Activated CD4-positive, alpha-beta T cell treated with anti-CD3 and anti-CD28 coated beads for 36 hours (primary cell): Measurements from ENCODE around the gene UBA3. TPM values are rescaled to one million over a fixed set of nuclear protein-coding genes. Genes with fewer than 3 reads are reported as not detected.

Experiments
- ATAC-seq: fragments of 200-7000 bp; cut with Tn5 transposase; one replicate; pipeline ENCODE4 v1.10.0; 2021; ENCODE audit warnings: mild to moderate bottlenecking, moderate library complexity
- CTCF ChIA-PET: fragments of 350-600 bp; sonication (Branson Sonifier 250); formaldehyde crosslinking; loops from one replicate; lab custom pipeline; 2021; ENCODE audit warnings: antibody characterized with exemption; lab: Charles Lee
- POLR2A ChIA-PET: fragments of 350-600 bp; sonication (Branson Sonifier 250); formaldehyde crosslinking; loops from one replicate; lab custom pipeline; 2021; ENCODE audit warnings: antibody characterized with exemption, inconsistent platforms; lab: Charles Lee
- DNase-seq: peaks from one replicate; pipeline ENCODE4 v3.0.0-alpha.2; 2020
- H3K27ac Mint-ChIP-seq: one replicate; pipeline ENCODE4 v1.8.0; 2021; ENCODE audit warnings: mixed read lengths
- H3K27me3 Mint-ChIP-seq: one replicate; pipeline ENCODE4 v1.8.0; 2021; ENCODE audit warnings: mixed read lengths
- H3K36me3 Mint-ChIP-seq: one replicate; pipeline ENCODE4 v1.8.0; 2021; ENCODE audit warnings: low read depth, mixed read lengths
- H3K4me1 Mint-ChIP-seq: one replicate; pipeline ENCODE4 v1.8.0; 2021; ENCODE audit warnings: mixed read lengths
- H3K4me3 Mint-ChIP-seq: one replicate; pipeline ENCODE4 v1.8.0; 2021; ENCODE audit warnings: mild to moderate bottlenecking, moderate library complexity, mixed read lengths
- H3K9me3 Mint-ChIP-seq: one replicate; pipeline ENCODE4 v1.8.0; 2021; ENCODE audit warnings: low read depth, mixed read lengths
- intact Hi-C, 2 experiments: fragments of 100-400 bp; cut with DNase I in 1 of 2; cut with micrococcal nuclease in 1 of 2; formaldehyde crosslinking; loops; one replicate each; pipeline versions ENCODE4 v1.14.2 to v1.15.1; 2022 to 2024; cut with DNase I, micrococcal nuclease
- total RNA-seq, 2 experiments: library from RNA; stranded (reverse); gene quantifications; one replicate each; pipeline ENCODE4 v1.2.3, GENCODE V29; 2021

Gene UBA3
- total RNA-seq, 2 experiments from 2014 or later = 59.5 to 72.2 TPM

GRCh38 chr3:69088063-69088462, 7.9 kb upstream of the UBA3 start:
- peak; percentile 34 for DNase-seq
- Mint-ChIP-seq H3K4me3 (peak overlapping the region; percentile 65), H3K4me1 (peaks cover 64% of the 10 kb centered on the region), H3K27me3 (no peaks in the 10 kb centered on the region), H3K36me3 (peaks cover 41% of the 10 kb centered on the region), H3K27ac (peak overlapping the region; percentile 89), H3K9me3 (no peaks in the 10 kb centered on the region)
- intact Hi-C loops = loop anchor here (10.0 kb wide), 2 partner anchors 1433 to 1977 kb away; partner anchors contain the start of gene SUCLG2 (in 1 of the 2)
- ChIA-PET CTCF (interaction anchor here (0.6 to 6.7 kb wide), 6 partner anchors 10 to 44 kb away, joined by 3 to 24 read pairs (median 4); partner anchors contain the start of gene TMF1), POLR2A (no interaction called here)
- peak; percentile 13 for ATAC-seq

DNA sequence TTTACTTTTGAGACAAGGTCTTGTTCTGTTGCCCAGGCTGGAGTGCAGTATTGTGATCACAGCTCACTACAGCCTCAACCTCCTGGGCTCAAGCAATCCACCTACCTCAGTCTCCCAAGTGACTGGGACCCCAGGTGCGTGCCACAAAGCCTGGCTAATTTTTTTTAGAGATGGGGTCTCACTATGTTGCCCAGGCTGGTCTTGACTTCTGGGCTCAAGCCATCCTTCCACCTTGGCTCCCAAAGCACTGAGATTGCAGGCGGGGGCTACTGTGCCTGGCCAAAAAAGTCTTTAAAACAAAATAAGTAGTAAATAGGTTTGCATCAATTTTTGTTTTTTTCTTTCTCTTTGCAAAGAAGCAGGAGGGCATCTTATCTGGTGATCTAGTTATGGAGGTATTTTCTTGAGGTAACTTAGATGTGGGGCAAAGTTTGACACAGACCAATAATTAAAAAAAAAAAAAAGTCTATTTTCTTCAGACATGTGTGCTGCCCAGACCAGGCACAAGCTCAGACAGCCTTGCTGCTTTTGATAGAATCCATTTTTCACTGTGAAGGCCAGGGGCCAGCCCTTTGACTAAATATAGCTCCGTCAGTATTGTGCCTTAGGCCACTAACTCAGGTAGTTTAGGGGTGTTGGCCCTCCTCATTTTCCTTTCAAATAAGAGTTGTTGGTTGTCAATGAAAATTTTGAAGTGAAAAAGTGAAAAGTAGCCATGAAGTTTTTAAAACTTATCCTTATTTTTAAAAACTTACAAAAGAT, 7.0 kb upstream of the UBA3 start:
- peak overlapping the region; percentile 90 for H3K4me3 Mint-ChIP-seq
- H3K27ac Mint-ChIP-seq = peak overlapping the region; percentile 89
- H3K9me3 Mint-ChIP-seq = no peaks in the 10 kb centered on the region
- DNase-seq = no peak
- no peak for ATAC-seq
- CTCF ChIA-PET = interaction anchor here (0.6 to 6.7 kb wide), 8 partner anchors 9 to 218 kb away, joined by 3 to 24 read pairs (median 5); partner anchors contain the start of gene TMF1
- intact Hi-C loops = loop anchor here (10.0 kb wide), 2 partner anchors 1432 to 1978 kb away; partner anchors contain the start of gene SUCLG2 (in 1 of the 2)
- H3K27me3 Mint-ChIP-seq = no peaks in the 10 kb centered on the region
- H3K36me3 Mint-ChIP-seq = peaks cover 37% of the 10 kb centered on the region
- H3K4me1 Mint-ChIP-seq = peaks cover 64% of the 10 kb centered on the region
- POLR2A ChIA-PET = interaction anchor here (0.9 kb wide), 1 partner anchor 18 kb away, joined by 4 read pairs; no protein-coding TSS in a partner anchor

- Mint-ChIP-seq H3K27me3 (no peaks in the 10 kb centered on the region), H3K36me3 (peaks cover 31% of the 10 kb centered on the region), H3K9me3 (no peaks in the 10 kb centered on the region), H3K4me1 (peaks cover 65% of the 10 kb centered on the region), H3K4me3 (peak overlapping the region; percentile 90), H3K27ac (peak overlapping the region; percentile 97)
- ChIA-PET CTCF (interaction anchor here (0.8 to 6.7 kb wide), 5 partner anchors 11 to 219 kb away, joined by 3 to 24 read pairs (median 5); partner anchors contain the start of gene TMF1), POLR2A (interaction anchor here (0.6 to 1.1 kb wide), 3 partner anchors 8 to 95 kb away, joined by 3 to 4 read pairs (median 3); no protein-coding TSS in a partner anchor)
- ATAC-seq (peak; percentile 39), DNase-seq (peak; percentile 93)
- intact Hi-C loops = loop anchor here (2.0 to 10.0 kb wide), 3 partner anchors 1431 to 1979 kb away; partner anchors contain the start of gene SUCLG2 (in 2 of the 2)
These were observed 5.9 kb upstream of the UBA3 start for GRCh38 chr3:69085833-69086722.

- no peak for ATAC-seq
- Mint-ChIP-seq H3K4me1 (peaks cover 66% of the 10 kb centered on the region), H3K9me3 (no peaks in the 10 kb centered on the region), H3K27ac (peak overlapping the region; percentile 97), H3K4me3 (peak overlapping the region; percentile 90), H3K27me3 (no peaks in the 10 kb centered on the region), H3K36me3 (peaks cover 24% of the 10 kb centered on the region)
- ChIA-PET CTCF (interaction anchor here (0.9 to 1.5 kb wide), 4 partner anchors 9 to 35 kb away, joined by 3 to 10 read pairs (median 5); no protein-coding TSS in a partner anchor), POLR2A (interaction anchor here (1.0 to 1.1 kb wide), 3 partner anchors 9 to 33 kb away, joined by 3 to 7 read pairs (median 4); partner anchors contain the start of gene TMF1)
- DNase-seq = peak; percentile 47
- intact Hi-C loops = loop anchor here (2.0 to 10.0 kb wide), 3 partner anchors 1430 to 1980 kb away; partner anchors contain the start of gene SUCLG2 (in 2 of the 2)
These were observed 5.1 kb upstream of the UBA3 start for GRCh38 chr3:69085168-69085832.

- Mint-ChIP-seq H3K4me1 (peaks cover 59% of the 10 kb centered on the region), H3K4me3 (peak within 1 kb of the TSS; percentile 90), H3K9me3 (no peaks in the 10 kb centered on the region), H3K27ac (peak within 1 kb of the TSS; percentile 97), H3K36me3 (peaks cover 18% of the 10 kb centered on the region), H3K27me3 (no peaks in the 10 kb centered on the region)
- intact Hi-C loops = loop anchor here (1.0 to 10.0 kb wide), 5 partner anchors 8 to 1980 kb away; partner anchors contain the start of genes SUCLG2 (in 2 of the 2) and TMF1 (in 2 of the 2)
- DNase-seq (peak; percentile 97), ATAC-seq (peak; percentile 48)
- POLR2A ChIA-PET = interaction anchor here (1.0 to 1.1 kb wide), 3 partner anchors 9 to 32 kb away, joined by 4 to 7 read pairs (median 4); partner anchors contain the start of gene TMF1
- CTCF ChIA-PET = interaction anchor here (0.9 to 1.6 kb wide), 4 partner anchors 9 to 36 kb away, joined by 3 to 10 read pairs (median 6); no protein-coding TSS in a partner anchor
These were observed 4.4 kb upstream of the UBA3 start, which contains the start of gene ARL6IP5 for GRCh38 chr3:69084326-69085167. TSS of gene ARL6IP5 (plus strand) at chr3:69084937. CDS start at chr3:69085048, 111 bp downstream.

- Mint-ChIP-seq H3K4me1 (peaks cover 58% of the 10 kb centered on the region), H3K27me3 (no peaks in the 10 kb centered on the region), H3K36me3 (peaks cover 21% of the 10 kb centered on the region), H3K4me3 (peak overlapping the region; percentile 53), H3K27ac (peak overlapping the region; percentile 97), H3K9me3 (no peaks in the 10 kb centered on the region)
- intact Hi-C loops = loop anchor here (1.0 to 10.0 kb wide), 5 partner anchors 50 to 1982 kb away; partner anchors contain the start of gene SUCLG2 (in 1 of the 2)
- ChIA-PET CTCF (interaction anchor here (0.5 to 1.6 kb wide), 8 partner anchors 10 to 79 kb away, joined by 3 to 7 read pairs (median 4); partner anchors contain the start of gene TMF1), POLR2A (interaction anchor here (0.7 to 1.5 kb wide), 4 partner anchors 9 to 31 kb away, joined by 3 to 6 read pairs (median 5); partner anchors contain the start of gene TMF1)
- DNase-seq (peak; percentile 87), ATAC-seq (peak; percentile 59)
These were observed 2.6 kb upstream of the UBA3 start for GRCh38 chr3:69082805-69083204.

GRCh38 chr3:69082361-69082760, 2.2 kb upstream of the UBA3 start:
- CTCF ChIA-PET = interaction anchor here (0.5 to 1.0 kb wide), 7 partner anchors 11 to 79 kb away, joined by 3 to 7 read pairs (median 3); partner anchors contain the start of gene TMF1
- POLR2A ChIA-PET = interaction anchor here (0.7 to 1.5 kb wide), 4 partner anchors 9 to 30 kb away, joined by 3 to 6 read pairs (median 5); partner anchors contain the start of gene TMF1
- ATAC-seq = no peak
- H3K4me3 Mint-ChIP-seq = peak overlapping the region; percentile 53
- no peak for DNase-seq
- H3K27me3 Mint-ChIP-seq = no peaks in the 10 kb centered on the region
- H3K9me3 Mint-ChIP-seq = no peaks in the 10 kb centered on the region
- peaks cover 21% of the 10 kb centered on the region for H3K36me3 Mint-ChIP-seq
- H3K27ac Mint-ChIP-seq = peak overlapping the region; percentile 97
- H3K4me1 Mint-ChIP-seq = peaks cover 61% of the 10 kb centered on the region
- intact Hi-C loops = loop anchor here (1.0 to 10.0 kb wide), 5 partner anchors 49 to 1982 kb away; partner anchors contain the start of gene SUCLG2 (in 1 of the 2)

GRCh38 chr3:69081583-69082262, 1.6 kb upstream of the UBA3 start:
- H3K4me3 Mint-ChIP-seq = peak overlapping the region; percentile 43
- no peaks in the 10 kb centered on the region for H3K9me3 Mint-ChIP-seq
- DNase-seq (no peak), ATAC-seq (no peak)
- H3K4me1 Mint-ChIP-seq = peaks cover 64% of the 10 kb centered on the region
- peaks cover 22% of the 10 kb centered on the region for H3K36me3 Mint-ChIP-seq
- H3K27me3 Mint-ChIP-seq = no peaks in the 10 kb centered on the region
- CTCF ChIA-PET = interaction anchor here (0.7 to 1.0 kb wide), 3 partner anchors 10 to 30 kb away, joined by 4 to 7 read pairs (median 4); partner anchors contain the start of gene TMF1
- POLR2A ChIA-PET = interaction anchor here (1.0 kb wide), 1 partner anchor 13 kb away, joined by 3 read pairs; no protein-coding TSS in a partner anchor
- intact Hi-C loops = loop anchor here (1.0 to 10.0 kb wide), 6 partner anchors 48 to 1983 kb away; partner anchors contain the start of genes EOGT (in 1 of the 2) and SUCLG2 (in 1 of the 2)
- peak overlapping the region; percentile 97 for H3K27ac Mint-ChIP-seq
